GM21619 (cell line): ENCODE data around the gene CEACAM16.
"Not testable (repeated sequence)": the region's sequence is repeated elsewhere in the genome, so short reads cannot be mapped to it uniquely, and the experiment has no call there.

Source experiments
- ATAC-seq: cut with Tn5 transposase; IDR thresholded peaks from one replicate; pipeline ENCODE4 v1.9.1; 2021; ENCODE audit not compliant: unreplicated experiment

The CEACAM16 gene

DNA sequence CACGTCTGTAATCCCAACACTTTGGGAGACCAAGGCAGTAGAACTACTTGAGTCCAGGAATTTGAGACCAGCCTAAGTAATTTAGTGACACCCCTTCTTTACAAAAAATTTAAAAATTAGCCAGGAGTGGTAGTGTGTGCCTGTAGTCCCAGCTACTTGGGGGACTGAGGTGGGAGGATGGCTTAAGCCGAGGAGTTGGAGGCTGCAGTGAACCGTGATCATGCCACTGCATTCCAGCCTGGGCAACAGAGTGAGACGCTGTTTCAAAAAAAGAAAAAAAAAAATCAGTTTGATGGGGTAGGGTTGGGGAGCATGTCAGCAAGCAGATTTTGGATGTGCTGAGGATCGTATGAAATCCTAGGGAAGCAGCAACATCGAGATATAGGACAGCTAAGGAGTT lies 23.4 kb upstream of the CEACAM16 start:
- ATAC-seq, result no peak

DNA sequence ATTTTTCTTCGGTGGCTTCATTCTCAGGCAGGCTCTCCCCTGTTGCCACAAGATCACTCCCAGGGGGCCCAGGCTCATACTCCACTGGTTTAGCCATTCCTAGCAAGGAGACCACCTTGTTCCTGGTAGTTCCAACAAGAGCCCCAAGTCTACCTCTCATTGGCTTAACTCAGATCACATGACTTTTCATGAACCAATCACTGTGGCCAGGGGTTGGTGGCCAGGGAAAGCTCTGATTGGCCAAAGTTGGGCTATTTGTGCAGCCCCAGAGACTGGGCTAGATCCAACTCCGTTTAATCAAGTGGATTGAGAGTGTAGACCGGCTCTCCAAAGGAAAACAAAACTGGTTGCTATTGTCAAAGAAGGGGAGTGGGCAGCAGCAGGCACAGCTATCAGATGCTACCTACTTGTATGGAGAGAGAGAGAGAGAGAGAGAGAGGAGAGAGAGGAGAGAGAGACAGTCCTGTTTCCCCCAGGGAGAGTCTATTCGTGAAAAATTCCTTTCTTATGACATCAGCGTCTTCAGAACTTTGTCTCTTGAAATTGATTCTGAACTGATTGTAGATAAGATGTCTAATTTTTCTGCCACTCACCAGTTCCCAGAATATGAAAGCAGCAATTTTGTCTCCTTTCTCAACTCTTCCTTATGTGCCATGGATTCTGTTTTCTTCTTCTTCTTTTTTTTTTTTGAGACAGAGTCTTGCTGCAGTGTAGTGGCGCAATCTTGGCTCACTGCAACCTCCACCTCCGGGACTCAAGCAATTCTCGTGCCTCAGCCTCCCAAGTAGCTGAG lies 21.7 kb upstream of the CEACAM16 start:
- no peak for ATAC-seq

DNA sequence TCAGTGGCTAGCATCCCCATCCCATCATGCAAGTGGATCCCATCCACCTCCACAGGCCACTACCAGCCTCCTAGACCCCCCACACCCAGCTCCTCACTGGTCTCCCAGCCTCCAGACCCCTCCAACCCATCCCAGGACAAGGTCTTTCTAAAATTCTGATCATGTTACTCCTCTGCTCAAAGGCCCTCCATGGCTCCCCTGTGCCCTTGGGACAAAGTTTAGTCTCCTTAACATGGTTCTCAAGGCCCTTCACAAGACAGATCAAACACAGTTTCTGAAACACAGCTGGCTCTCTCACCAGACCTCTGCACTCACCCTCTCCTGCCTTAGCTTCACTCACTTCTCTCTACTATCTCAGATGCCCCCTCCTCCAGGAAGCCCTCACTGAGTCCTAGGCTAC lies 18.4 kb upstream of the CEACAM16 start:
- ATAC-seq, result no peak

DNA sequence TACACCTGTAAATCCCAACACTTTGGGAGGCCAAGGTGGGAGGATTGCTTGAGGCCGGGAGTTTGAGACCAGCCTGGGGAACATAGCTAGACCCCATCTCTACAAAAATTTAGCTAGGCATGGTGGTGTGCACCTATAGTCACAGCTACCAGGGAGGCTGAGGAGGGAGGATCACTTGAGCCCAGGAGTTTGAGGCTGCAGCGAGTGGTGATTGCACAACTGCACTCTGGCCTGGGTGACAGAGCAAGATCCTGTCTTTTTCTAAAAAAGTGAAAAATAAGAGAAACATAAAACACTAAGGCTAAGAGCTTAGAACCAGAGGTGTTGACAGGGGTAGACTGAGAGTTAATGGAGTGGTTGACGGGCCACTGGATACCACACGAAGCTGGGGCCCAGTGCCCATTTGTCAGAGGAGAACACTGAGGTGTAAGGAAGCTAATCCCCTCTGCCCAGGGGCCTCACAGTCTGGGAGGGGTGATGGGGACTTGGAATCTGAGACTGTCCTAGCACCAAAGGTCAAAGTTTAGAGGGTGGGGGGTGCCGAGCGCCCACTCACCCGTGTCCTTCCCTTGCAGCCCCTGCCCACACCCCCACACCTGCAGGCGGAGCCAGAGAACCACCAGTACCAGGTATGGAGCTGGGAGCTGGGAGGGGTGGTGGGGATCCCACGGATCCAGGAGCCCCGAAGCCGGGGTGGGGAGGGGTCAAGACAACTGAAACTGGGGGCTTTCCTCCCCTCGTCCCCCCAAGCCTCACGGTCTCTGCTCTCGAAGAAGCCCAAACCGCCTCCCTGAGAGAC lies 16.8 kb upstream of the CEACAM16 start:
- no peak for ATAC-seq

DNA sequence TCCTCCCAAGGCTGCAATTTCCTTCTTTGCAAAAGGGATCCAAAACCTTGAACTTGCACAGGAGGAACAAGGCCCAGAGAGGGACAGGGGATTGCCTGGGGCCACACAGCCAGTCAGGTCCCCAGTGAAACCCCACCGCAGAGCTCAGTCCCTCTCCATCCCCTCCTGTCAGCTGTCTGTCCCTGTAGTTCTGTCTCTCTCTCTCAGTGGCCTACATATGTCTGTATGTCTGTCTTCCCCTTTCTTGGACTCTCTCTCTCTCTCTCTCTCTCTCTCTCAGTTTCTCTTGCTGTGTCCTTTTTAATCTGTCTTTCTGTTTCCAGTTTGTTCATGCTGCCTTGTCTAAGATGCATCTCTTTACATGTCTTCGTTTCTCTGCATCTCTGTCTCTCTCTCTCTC lies 16.1 kb upstream of the CEACAM16 start:
- no peak for ATAC-seq

DNA sequence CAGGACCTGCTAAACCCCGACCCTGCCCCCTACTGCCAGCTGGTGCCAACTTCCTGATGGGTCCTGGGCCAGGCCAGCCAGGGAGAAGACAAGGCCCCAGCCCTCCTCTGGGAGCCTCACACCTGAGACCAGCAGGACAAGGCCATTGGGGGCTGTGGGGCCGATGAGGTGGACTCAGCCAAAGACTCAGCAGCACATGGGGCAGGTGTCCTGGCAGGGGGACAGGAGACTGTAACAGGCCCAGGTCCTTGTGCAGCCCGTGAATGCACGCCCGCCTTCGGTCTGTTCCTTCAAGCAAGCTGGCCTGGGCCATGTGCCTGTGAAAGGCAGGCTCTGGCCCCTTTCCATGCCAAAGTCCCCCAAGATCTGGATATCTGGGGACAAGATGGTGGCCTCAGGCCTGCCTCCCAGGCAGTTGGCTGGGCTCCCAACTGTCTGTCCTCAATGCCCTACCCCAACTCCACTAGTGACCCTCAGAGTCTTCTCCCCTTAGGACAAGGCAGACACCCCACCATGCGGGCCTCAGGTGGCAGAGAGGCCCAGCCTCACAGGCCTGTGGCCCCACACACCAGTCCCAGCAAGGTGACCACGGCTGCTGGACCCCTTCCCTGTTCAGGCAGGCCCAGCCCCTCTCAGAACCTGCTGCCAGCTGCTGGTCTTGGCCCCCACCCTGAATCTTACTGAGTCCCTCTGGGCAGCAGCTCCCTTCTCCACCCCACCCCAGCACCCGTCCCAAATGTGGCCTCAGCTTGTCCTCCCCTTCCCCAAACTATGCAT lies 15.3 kb upstream of the CEACAM16 start:
- ATAC-seq, result no peak

DNA sequence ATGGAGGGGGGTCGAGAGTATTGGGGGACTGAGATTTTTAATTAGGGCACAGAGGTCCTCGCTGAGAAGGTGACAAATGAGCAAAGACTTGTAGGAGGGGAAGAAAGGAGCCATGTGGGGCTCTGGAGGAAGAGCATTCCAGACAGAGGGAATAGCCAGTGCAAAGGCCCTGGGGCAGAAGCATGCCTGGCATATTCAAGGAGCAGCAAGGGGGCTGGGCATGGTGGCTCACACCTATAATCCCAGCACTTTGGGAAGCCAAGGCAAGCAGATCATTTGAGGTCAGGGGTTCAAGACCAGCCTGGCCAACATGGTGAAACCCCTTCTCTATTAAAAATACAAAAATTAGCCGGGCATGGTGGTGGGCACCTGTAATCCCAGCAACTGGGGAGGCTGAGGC lies 14.6 kb upstream of the CEACAM16 start:
- ATAC-seq, result not testable (repeated sequence)

DNA sequence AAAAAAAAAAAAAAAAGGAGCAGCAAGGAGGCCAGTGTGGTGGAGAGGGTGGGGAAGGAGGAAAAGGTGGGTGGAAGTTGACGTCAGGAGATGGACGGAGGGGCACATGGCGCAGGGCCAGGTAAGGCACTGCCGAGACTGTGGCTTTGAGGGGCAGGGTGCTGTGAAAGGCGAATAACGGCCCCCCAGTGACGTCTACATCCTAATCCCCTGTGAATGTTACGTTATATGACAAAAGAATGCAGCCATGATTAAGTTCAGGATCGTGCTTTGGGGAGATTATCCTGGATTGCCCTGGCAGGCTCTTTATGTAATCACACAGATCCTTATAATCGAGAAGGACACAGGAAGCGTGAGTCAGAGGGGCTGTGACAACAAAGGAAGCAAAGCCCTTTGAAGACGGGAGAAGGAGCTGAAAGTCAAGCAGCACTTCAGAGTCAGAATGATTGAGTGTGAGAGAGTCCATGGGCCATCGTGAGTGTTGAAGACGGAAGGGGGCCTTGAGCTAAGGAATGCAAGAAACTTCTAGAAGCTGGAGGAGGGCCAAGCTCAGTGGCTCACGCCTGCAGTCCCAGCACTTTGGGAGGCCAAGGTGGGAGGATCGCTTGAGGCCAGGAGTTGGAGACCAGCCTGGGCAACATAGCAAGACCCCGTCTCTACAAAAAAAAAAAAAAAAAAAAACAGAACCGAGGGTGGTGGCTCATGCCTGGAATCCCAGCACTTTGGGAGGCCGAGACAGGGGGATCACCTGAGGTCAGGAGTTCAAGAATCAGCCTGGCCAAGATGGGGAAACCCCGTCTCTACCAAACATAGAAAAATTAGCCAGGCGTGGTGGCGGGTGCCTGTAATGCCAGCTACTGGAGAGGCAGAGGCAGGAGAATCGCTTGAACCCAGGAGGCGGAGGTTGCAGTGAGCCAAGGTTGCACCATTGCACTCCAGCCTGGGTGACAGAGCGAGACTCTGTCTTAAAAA lies 13.8 kb upstream of the CEACAM16 start:
- no peak for ATAC-seq

DNA sequence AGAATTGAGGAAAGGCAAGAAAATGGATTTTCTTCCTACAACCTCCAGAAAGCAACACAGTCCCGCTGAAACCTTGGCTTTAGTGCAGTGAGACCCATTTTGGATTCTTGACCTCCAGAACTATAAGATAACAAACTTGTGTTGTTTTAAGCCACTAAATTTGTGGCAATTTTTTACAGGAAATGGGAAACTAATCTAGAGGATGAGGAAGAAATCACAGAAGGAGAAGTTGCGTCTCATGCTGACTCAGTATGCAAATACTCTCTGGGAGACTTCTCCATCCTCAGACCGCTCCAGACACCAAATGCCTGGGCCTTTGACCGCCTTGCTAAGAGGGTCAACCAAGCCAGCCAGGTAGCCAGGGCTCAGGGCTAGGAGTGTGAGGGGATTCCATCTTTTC lies 13.1 kb upstream of the CEACAM16 start:
- no peak for ATAC-seq

DNA sequence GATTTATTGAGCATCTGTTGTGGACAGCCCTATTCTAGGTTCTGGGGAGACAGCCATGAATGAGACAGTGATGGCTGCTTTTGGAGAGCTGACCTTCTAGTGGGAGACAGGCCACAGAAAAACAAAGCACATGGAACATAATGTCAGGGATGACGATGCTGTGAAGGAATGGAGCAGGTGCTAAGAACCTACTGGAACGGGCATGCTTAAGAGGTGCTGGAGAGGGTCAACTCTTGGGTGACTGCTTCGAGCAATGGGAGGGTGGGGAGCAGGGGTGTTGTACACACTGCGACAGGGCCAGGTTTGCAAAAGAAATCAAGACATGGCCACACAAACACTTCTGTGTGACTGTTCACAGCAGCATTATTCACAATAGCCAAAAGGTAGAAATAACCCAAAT lies 12.1 kb upstream of the CEACAM16 start:
- no peak for ATAC-seq

DNA sequence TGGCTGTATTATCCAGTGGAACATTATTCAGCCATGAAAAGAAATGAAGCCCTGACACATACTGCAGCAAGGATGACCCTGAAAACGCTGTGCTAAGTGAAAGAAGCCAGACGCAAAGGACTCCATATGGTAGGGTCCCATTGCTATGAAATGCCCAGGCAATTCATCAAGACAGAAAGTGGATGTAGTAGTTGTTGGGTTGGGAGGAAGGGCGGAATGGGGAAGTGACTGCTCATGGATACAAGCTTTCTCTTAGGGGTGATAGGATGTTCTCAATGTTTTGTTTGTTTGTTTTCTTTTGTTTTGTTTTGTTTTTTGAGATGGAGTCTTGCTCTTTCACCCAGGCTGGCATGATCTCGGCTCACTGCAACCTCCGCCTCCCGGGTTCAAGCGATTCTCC lies 11.1 kb upstream of the CEACAM16 start:
- no peak for ATAC-seq

DNA sequence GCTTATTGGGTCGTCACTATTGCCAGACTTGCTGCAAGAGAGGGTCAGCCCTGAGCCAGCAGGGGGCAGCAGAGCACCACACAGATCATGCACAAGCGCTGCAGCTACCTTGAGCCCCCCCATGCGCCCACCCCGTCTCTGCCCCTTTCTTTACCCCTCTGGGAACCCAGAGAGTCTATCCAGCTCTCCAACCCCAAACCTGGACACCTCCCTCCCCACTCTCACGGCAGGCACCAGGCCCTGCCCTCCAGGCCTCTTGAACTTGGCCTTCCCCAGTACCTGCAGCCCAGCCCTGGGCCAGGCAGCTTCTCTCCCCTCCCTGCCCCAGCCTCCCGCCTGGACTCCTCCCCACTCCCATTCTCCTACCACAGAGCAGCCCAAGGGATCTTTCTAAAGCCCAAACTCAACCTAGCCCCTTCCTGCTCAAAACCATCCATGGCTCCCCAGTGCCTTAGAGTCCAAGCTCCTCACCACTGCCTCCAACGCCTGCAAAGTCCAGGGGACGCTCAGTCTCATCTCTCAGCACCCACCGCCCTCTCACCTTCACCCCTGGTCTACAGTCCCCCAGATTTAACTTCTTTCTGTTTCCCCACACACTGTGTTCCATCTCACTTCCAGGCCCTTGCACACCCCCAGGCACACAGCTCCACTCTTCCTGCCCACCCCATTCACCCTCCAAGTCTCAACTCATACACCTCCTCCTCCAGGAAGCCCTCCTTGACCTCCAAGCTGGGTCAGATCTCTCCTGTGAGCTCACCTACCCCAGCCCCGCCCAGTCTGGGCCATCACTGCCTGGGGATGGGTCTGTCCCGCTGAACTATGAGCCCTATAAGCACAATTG lies 9.4 kb upstream of the CEACAM16 start:
- no peak for ATAC-seq

DNA sequence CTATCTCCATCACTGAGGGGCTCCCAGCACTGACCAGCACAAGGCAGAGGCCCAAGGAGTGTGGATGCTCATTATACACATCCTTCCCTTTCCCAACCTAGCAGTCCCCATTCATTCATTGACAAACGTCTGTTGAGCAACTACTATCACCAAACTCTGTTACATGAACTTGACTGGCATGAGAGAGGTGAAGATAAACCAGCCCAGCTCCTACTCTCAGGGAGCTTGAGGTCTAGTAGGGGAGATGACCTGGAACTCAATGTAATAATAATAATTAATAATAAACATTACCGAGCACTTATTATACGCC lies 8.9 kb upstream of the CEACAM16 start:
- ATAC-seq, result no peak

DNA sequence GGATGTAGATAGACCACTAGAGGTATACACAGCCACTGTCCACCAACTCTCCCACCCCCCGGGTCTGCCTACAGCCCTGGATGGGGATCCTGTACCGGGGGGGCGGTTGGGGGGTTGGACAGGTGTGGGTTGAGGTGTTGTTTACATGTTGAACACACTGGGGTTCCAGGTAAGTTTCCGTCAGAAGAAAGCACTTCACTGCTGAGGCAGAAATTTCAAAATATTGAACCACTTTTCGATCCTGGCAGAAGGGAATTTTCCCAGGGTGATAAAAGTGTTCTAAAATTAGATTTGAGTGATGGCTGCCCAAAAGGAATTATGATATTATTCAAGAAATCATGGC lies 6.6 kb upstream of the CEACAM16 start:
- ATAC-seq, result no peak

DNA sequence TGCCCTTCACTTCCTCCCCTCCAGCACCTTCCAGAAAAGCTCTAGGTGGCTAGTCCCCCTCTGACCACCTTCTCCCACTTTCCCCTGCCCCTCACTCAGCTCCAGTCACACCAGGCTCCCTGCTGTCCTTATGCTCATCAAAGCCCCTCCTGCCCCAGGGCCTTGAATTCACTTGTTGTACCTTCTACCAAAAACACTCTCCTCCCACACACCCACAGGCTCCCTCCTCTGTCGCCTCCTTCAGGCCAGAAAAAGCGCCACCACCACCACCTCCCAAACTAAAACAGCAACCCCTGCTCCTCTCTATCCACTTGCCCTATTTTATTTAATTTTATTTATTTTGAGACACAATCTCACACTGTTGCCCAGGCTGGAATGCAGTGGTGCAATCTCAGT lies 4.8 kb upstream of the CEACAM16 start:
- ATAC-seq, result no peak

DNA sequence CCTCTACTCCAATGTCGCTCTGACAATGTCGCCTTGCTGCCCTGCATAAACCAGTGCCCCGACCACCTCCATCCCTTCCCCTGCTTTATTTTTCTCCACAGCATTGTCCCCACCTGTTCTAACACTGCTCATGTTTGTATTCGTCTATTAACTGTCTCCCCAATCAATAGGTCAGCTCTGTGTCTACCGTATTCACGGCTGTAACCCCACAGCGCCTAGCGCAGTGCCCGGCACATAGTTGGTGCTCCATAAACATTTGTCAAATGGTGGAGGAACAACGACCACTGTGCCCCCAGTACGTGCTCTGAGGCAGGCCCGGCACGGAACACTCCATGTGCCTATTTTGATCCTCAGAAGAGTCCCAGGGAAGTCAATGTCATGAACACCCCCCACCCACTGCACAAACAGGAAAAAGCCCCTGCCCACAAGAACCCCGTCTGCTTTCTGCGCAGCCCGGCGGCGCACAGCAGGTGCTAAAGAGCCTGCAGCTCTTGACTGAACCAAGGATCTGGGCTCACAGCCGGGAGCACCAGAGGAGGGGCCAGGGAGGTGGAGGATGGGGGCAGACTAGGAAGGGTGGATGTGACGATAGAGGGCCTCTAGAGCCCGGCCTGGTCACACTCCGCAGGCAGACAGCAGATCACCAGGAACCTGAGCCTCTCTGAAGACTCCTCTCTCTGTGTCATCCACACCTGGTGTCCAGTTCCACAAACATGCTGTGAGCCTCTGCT lies 1.8 kb upstream of the CEACAM16 start:
- ATAC-seq, result no peak

DNA sequence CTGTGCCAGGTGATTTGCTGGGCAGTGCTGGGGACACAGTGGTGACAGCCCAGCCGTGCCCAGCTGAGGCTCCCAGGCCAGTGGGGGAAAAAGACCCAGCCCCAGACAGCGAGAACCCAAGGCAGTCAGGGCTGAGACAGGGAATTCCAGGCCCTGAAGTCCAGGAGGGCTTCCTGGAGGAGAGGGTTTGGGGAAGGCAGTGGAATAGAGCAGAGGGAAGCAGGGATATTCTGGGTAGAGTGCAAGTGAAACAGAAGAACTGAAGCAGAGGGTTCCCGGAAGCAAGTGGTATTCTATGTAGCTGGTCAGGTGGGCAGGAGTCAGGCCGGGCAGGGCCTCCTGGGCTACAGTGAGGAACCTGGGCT lies 1.3 kb upstream of the CEACAM16 start:
- no peak for ATAC-seq

DNA sequence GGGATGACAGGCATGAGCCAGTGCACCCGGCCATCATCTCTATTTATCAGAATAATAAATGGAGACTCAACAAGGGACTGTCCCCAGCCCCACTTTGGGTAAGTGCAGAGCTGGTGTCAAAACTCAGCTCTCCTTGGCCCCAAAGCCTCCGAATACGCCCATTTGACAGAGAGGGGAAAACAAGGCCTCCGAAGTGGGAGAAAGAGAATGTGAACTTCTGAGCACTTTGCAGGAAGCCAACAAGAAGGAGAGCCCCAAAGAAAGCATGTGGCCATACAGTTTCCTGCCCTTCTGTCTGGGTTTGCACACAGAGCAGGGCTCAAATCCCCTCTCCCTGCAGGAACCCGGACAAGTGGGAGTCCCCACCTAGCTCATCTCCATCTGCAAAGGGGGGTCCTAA lies 1.6 kb downstream of the CEACAM16 start:
- no peak for ATAC-seq

DNA sequence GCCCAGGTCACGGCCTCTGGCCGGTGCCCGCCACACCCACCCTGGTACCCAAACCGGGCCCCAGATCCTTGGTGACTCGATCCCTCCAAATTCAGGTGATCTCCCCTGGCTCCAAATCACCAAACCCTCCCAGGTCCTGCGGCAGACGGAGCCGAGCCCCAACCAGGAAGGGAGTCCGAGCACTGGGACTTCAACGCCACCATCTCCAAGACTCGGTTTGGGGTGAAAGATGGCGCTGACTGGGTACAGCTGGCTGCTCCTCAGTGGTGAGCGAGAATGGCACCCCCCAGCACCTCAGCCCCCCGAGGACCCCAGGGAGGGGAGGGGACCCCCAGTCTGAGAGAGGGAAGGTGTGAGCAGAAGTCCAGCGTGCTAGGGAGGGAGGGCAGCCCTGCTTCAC lies 2.3 kb downstream of the CEACAM16 start:
- ATAC-seq, result no peak
